SK-N-SH (cell line): ENCODE results near the gene GALNT17. TPM values are rescaled to one million over a fixed set of nuclear protein-coding genes. Genes with fewer than 3 reads are reported as not detected.

Experiments
- CTCF ChIA-PET: fragments of 300-600, 350-600 bp; formaldehyde crosslinking; extraction: SDS; loops from one replicate; lab custom pipeline; 2021; lab: Yijun Ruan, JAX
- POLR2A ChIA-PET: fragments of 350-600 bp; sonication (Branson Sonifier 250); formaldehyde crosslinking; extraction: SDS; loops from one replicate; lab custom pipeline; 2020; ENCODE audit warnings: antibody characterized with exemption, inconsistent platforms; lab: Yijun Ruan, JAX
- DNase-seq: peaks from one replicate; pipeline ENCODE4 v3.0.0; 2012
- H2AFZ ChIP-seq: fragments of 200-600 bp; sonication (generic); 2 replicates; pipeline ENCODE4 v1.8.1; 2016; ENCODE audit warnings: antibody characterized with exemption, mild to moderate bottlenecking, low read depth
- H3F3A ChIP-seq: fragments of 200-600 bp; sonication (generic); replicated peaks from 2 replicates; pipeline ENCODE3; 2016; ENCODE audit warnings: antibody characterized with exemption, mild to moderate bottlenecking; ENCODE audit not compliant: insufficient read depth
- H3K27ac ChIP-seq, 2 experiments: fragments of 200-500 bp in 1 of 2; fragments of 200-600 bp in 1 of 2; sonication (Bioruptor generic) in 1 of 2; sonication (generic), shearing (Covaris generic) in 1 of 2; 2 replicates each; pipeline versions ENCODE4 v1.5.1 to v1.6.1; 2014 to 2016; ENCODE audit warnings: low read depth in 2 of 2, inconsistent platforms in 1 of 2, low read length in 1 of 2, mild to moderate bottlenecking in 1 of 2, mixed read lengths in 1 of 2
- H3K27me3 ChIP-seq: fragments of 200-600 bp; sonication (generic), shearing (Covaris generic); 2 replicates; pipeline ENCODE4 v1.6.1; 2016; ENCODE audit warnings: mixed run types; ENCODE audit not compliant: insufficient read depth
- H3K36me3 ChIP-seq, 2 experiments: fragments of 200-500 bp in 1 of 2; fragments of 200-600 bp in 1 of 2; sonication (Bioruptor generic) in 1 of 2; sonication (generic) in 1 of 2; replicated peaks in 1 of 2; 2 replicates each; pipeline versions ENCODE3 to v1.5.1; 2014 to 2016; ENCODE audit warnings: low read length in 1 of 2, mild to moderate bottlenecking in 1 of 2; ENCODE audit not compliant: insufficient read depth in 2 of 2, control insufficient read depth in 1 of 2
- H3K4me1 ChIP-seq, 2 experiments: fragments of 200-500 bp in 1 of 2; fragments of 200-600 bp in 1 of 2; sonication (Bioruptor generic) in 1 of 2; sonication (generic), shearing (Covaris generic) in 1 of 2; 2 replicates each; pipeline versions ENCODE4 v1.5.1 to v1.6.1; 2014 to 2016; ENCODE audit warnings: low read depth in 1 of 2, low read length in 1 of 2, mixed run types in 1 of 2; ENCODE audit not compliant: insufficient read depth in 2 of 2, control insufficient read depth in 1 of 2
- H3K4me2 ChIP-seq: fragments of 200-600 bp; sonication (generic), shearing (Covaris generic); 2 replicates; pipeline ENCODE4 v1.6.1; 2017; ENCODE audit warnings: mixed run types
- H3K4me3 ChIP-seq, 2 experiments: fragments of 200-500 bp in 1 of 2; fragments of 200-600 bp in 1 of 2; sonication (Bioruptor generic) in 1 of 2; sonication (generic), shearing (Covaris generic) in 1 of 2; 2 replicates each; pipeline versions ENCODE4 v1.5.1 to v1.8.1; 2014 to 2016; ENCODE audit warnings: low read depth in 2 of 2, inconsistent platforms in 1 of 2, low read length in 1 of 2, mild to moderate bottlenecking in 1 of 2, mixed read lengths in 1 of 2, moderate library complexity in 1 of 2
- H3K79me2 ChIP-seq: fragments of 200-600 bp; sonication (generic); 2 replicates; pipeline ENCODE4 v1.8.1; 2017; ENCODE audit warnings: mild to moderate bottlenecking; ENCODE audit not compliant: insufficient read depth
- H3K9ac ChIP-seq: fragments of 200-600 bp; sonication (generic); 2 replicates; pipeline ENCODE4 v1.6.1; 2017; ENCODE audit warnings: mixed run types
- H3K9me2 ChIP-seq: fragments of 200-600 bp; sonication (generic); 2 replicates; pipeline ENCODE4 v1.6.1; 2017; ENCODE audit warnings: mixed run types
- H3K9me3 ChIP-seq: fragments of 200-600 bp; sonication (generic); 2 replicates; pipeline ENCODE4 v1.6.1; 2017; ENCODE audit warnings: mixed run types, mild to moderate bottlenecking, moderate library complexity
- H4K20me1 ChIP-seq: fragments of 200-600 bp; sonication (generic); 2 replicates; pipeline ENCODE4 v1.6.1; 2017; ENCODE audit warnings: mild to moderate bottlenecking, mixed run types; ENCODE audit not compliant: insufficient read depth
- CTCF ChIP-seq: fragments of 200-600 bp; sonication (generic); IDR thresholded peaks from 2 replicates; pipeline ENCODE4 v1.6.1; 2017; ENCODE audit warnings: antibody characterized with exemption, mild to moderate bottlenecking, moderate library complexity
- EP300 ChIP-seq, 2 experiments: IDR thresholded peaks; 2 replicates each; pipeline versions ENCODE4 v1.4.0 to v1.6.1; 2012; ENCODE audit warnings: borderline replicate concordance in 1 of 2, low read depth in 1 of 2, low read length in 1 of 2
- FOSL2 ChIP-seq: IDR thresholded peaks from 2 replicates; pipeline ENCODE4 v1.4.0; 2012; ENCODE audit warnings: low read depth, mild to moderate bottlenecking, moderate library complexity, borderline replicate concordance
- FOXJ3 ChIP-seq: sonication (generic); formaldehyde crosslinking; IDR thresholded peaks from 2 replicates; pipeline ENCODE4 v1.5.1; 2020; ENCODE audit warnings: mild to moderate bottlenecking, missing genetic modification reagents
- FOXM1 ChIP-seq: IDR thresholded peaks from 2 replicates; pipeline ENCODE4 v1.4.0; 2012; ENCODE audit warnings: low read depth, mild to moderate bottlenecking
- GABPA ChIP-seq: IDR thresholded peaks from 2 replicates; pipeline ENCODE4 v1.4.0; 2012; ENCODE audit warnings: low read depth, mild to moderate bottlenecking
- IRF3 ChIP-seq: fragments of 150-350 bp; IDR thresholded peaks from 2 replicates; pipeline ENCODE4 v1.6.1; 2016; ENCODE audit warnings: mild to moderate bottlenecking, low read depth, low read length
- JUND ChIP-seq: IDR thresholded peaks from 2 replicates; pipeline ENCODE4 v1.4.0; 2012
- MAX ChIP-seq: IDR thresholded peaks from 2 replicates; pipeline ENCODE4 v1.4.0; 2012; ENCODE audit warnings: low read depth
- MXI1 ChIP-seq: IDR thresholded peaks from 2 replicates; pipeline ENCODE4 v1.6.1; 2012; ENCODE audit warnings: mild to moderate bottlenecking, low read depth, low read length, improper control_type of control experiment
- NFIC ChIP-seq: IDR thresholded peaks from 2 replicates; pipeline ENCODE4 v1.4.0; 2012; ENCODE audit warnings: borderline replicate concordance
- POLR2AphosphoS5 ChIP-seq: IDR thresholded peaks from 2 replicates; pipeline ENCODE4 v1.6.1; 2012; ENCODE audit warnings: low read depth, low read length
- RAD21 ChIP-seq: IDR thresholded peaks from 2 replicates; pipeline ENCODE4 v1.6.1; 2012; ENCODE audit warnings: mild to moderate bottlenecking, low read length
- RCOR1 ChIP-seq: fragments of 150-350 bp; IDR thresholded peaks from 2 replicates; pipeline ENCODE4 v1.6.1; 2017; ENCODE audit warnings: antibody characterized with exemption, low read length
- RXRA ChIP-seq: IDR thresholded peaks from 2 replicates; pipeline ENCODE4 v1.4.0; 2012; ENCODE audit warnings: low read depth, mild to moderate bottlenecking, borderline replicate concordance
- TAF1 ChIP-seq: IDR thresholded peaks from 2 replicates; pipeline ENCODE4 v1.6.1; 2012; ENCODE audit warnings: low read depth, mild to moderate bottlenecking, low read length, moderate library complexity, borderline replicate concordance
- TCF12 ChIP-seq: IDR thresholded peaks from 2 replicates; pipeline ENCODE4 v1.4.0; 2012
- USF2 ChIP-seq: fragments of 150-350 bp; IDR thresholded peaks from 2 replicates; pipeline ENCODE4 v1.6.1; 2017; ENCODE audit warnings: antibody characterized with exemption, low read length, low read depth, borderline replicate concordance
- YY1 ChIP-seq: IDR thresholded peaks from 2 replicates; pipeline ENCODE4 v1.4.0; 2012; ENCODE audit warnings: low read depth, mild to moderate bottlenecking
- ZBTB33 ChIP-seq: IDR thresholded peaks from 2 replicates; pipeline ENCODE4 v1.4.0; 2012; ENCODE audit warnings: low read depth, borderline replicate concordance
- WGBS: methylation state at CpG from one replicate; pipeline ENCODE4 v1.1.6; 2017; ENCODE audit warnings: low lambda C conversion rate; 5-methylcytosine and 5-hydroxymethylcytosine counted together
- polyA plus RNA-seq, 3 experiments: library from polyadenylated mRNA; depleted of rRNA; stranded (reverse); fragments of >200 nt; gene quantifications; 2 replicates each; pipeline ENCODE4 v1.2.3, GENCODE V29; 2012

Gene GALNT17
- polyA plus RNA-seq, 1 of the 3 experiments (the other 2 are of a cell fraction), result not detected

GRCh38 chr7:71300603-71301002, 168.7 kb downstream of the GALNT17 start:
- WGBS, result 14% methylated on average over 6 of the region's 6 CpGs
- CTCF ChIA-PET, result no interaction called here

More at GRCh38 chr7:71300603-71301002, 168.7 kb downstream of the GALNT17 start:
- Histone ChIP-seq H3K36me3 (no peaks in the 10 kb centered on the region), H3K9me2 (no peaks in the 10 kb centered on the region), H2AFZ (no peak overlapping the region), H3F3A (no peaks in the 10 kb centered on the region), H3K9me3 (peaks cover 2% of the 10 kb centered on the region; the same call in 1 of the 2 replicates), H3K79me2 (no peaks in the 10 kb centered on the region), H3K4me2 (no peak overlapping the region), H3K27me3 (no peaks in the 10 kb centered on the region), H4K20me1 (no peaks in the 10 kb centered on the region), H3K4me3 (no peak overlapping the region), H3K4me1 (no peaks in the 10 kb centered on the region), H3K27ac (no peak overlapping the region), H3K9ac (no peak overlapping the region)
- no peak for TF ChIP-seq POLR2AphosphoS5
- TF ChIP-seq RAD21, result no peak
- no peak for TF ChIP-seq USF2
- TF ChIP-seq RXRA, result no peak
- no peak for TF ChIP-seq JUND
- TF ChIP-seq CTCF, result no peak
- no peak for TF ChIP-seq FOXJ3 (CRISPR knock-in tag)
- TF ChIP-seq MAX, result no peak
- TF ChIP-seq MXI1, result no peak
- TF ChIP-seq FOSL2, result no peak
- no peak for TF ChIP-seq IRF3
- TF ChIP-seq NFIC, result no peak
- TF ChIP-seq ZBTB33, result no peak
- TF ChIP-seq GABPA, result no peak
- no peak for TF ChIP-seq TCF12
- no peak for TF ChIP-seq EP300 (IDR thresholded peaks at IDR 0.05; ENCODE audit: borderline replicate concordance in 1 of 2, low read depth in 1 of 2, low read length in 1 of 2)
- no peak for TF ChIP-seq RCOR1
- no peak for TF ChIP-seq TAF1
- TF ChIP-seq YY1, result no peak
- TF ChIP-seq FOXM1, result no peak
- no peak for DNase-seq
- POLR2A ChIA-PET, result no interaction called here
